ENCODE measurements around the gene MICAL1. TPM values are rescaled to one million over a fixed set of nuclear protein-coding genes. Genes with fewer than 3 reads are reported as not detected.

The MICAL1 gene
- total RNA-seq, 2 experiments from 2014 or later, result 69.2 to 101 TPM

- peaks cover 62% of the 10 kb centered on the region for H3K36me3 ChIP-seq (ENCODE audit: insufficient read depth, low read length)
- H3K79me2 ChIP-seq (ENCODE audit: insufficient read depth, low read depth, low read length), result no peaks in the 10 kb centered on the region
- no peaks in the 10 kb centered on the region for H3K9me2 ChIP-seq (ENCODE audit: insufficient read depth, low read length)
- TF ChIP-seq, protein P1, sequence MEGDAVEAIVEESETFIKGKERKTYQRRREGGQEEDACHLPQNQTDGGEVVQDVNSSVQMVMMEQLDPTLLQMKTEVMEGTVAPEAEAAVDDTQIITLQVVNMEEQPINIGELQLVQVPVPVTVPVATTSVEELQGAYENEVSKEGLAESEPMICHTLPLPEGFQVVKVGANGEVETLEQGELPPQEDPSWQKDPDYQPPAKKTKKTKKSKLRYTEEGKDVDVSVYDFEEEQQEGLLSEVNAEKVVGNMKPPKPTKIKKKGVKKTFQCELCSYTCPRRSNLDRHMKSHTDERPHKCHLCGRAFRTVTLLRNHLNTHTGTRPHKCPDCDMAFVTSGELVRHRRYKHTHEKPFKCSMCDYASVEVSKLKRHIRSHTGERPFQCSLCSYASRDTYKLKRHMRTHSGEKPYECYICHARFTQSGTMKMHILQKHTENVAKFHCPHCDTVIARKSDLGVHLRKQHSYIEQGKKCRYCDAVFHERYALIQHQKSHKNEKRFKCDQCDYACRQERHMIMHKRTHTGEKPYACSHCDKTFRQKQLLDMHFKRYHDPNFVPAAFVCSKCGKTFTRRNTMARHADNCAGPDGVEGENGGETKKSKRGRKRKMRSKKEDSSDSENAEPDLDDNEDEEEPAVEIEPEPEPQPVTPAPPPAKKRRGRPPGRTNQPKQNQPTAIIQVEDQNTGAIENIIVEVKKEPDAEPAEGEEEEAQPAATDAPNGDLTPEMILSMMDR (conservative IDR thresholded peaks at IDR 0.05; ENCODE audit: low read length), result no peak
- TF ChIP-seq EZH2phosphoT487 (IDR thresholded peaks at IDR 0.05; ENCODE audit: borderline replicate concordance, low read depth, low read length), result no peak
- no peaks in the 10 kb centered on the region for H4K20me1 ChIP-seq (ENCODE audit: insufficient read depth, low read length)
- intact Hi-C loops (cut with micrococcal nuclease; ENCODE audit: unreplicated experiment), result no loop called here
- no peak for DNase-seq (ENCODE audit: low spot score)
- ChIA-PET POLR2A (interaction anchor here (1.0 to 7.4 kb wide), 4 partner anchors 11 to 62 kb away, joined by 3 to 64 read pairs (median 4); partner anchors contain the start of gene MICAL1), CTCF (ENCODE audit: unreplicated experiment) (no interaction called here)
- no peaks in the 10 kb centered on the region for H3K9me3 ChIP-seq (ENCODE audit: low read length)
- H3K4me2 ChIP-seq (ENCODE audit: low read length), result no peak overlapping the region
- peaks cover 18% of the 10 kb centered on the region for H3K4me1 ChIP-seq (ENCODE audit: insufficient read depth, low read length, poor library complexity, severe bottlenecking)
- H3K27ac ChIP-seq (ENCODE audit: low read depth, low read length, poor library complexity, severe bottlenecking), result no peak overlapping the region
- no TSS peak for BruUV-seq (replicated peaks)
- no peak overlapping the region for H2AFZ ChIP-seq (ENCODE audit: low read length)
- no peak overlapping the region for H3K4me3 ChIP-seq (ENCODE audit: low read depth, low read length, poor library complexity, severe bottlenecking)
Measured at GRCh38 chr6:109443425-109443950, 12.1 kb downstream of the MICAL1 start.

DNA sequence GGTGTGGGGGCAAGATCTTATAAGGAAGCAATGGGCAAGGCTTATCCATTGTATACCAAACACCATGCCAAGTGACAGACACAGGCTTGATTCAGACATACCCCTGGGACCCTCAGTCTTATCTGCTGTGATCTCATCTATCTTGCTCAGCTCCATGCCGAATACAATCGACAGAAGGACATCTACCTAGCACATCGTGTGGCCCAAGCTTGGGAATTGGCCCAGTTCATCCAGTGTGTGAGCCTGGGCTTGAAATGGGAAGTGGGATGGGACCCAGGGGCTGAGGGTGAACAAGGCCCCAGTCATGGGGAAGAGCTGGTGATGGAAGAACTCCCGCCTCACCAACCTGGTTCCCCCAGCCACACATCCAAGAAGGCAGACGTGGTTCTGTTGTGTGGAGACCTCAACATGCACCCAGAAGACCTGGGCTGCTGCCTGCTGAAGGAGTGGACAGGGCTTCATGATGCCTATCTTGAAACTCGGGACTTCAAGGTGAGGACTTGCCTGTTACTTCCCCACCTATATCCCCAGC is 13.1 kb downstream of the MICAL1 start:
- H3K9me2 ChIP-seq (ENCODE audit: insufficient read depth, low read length), result no peaks in the 10 kb centered on the region
- TF ChIP-seq, protein P1 (conservative IDR thresholded peaks at IDR 0.05; ENCODE audit: low read length), result no peak
- TF ChIP-seq EZH2phosphoT487 (IDR thresholded peaks at IDR 0.05; ENCODE audit: borderline replicate concordance, low read depth, low read length), result no peak
- H3K4me1 ChIP-seq (ENCODE audit: insufficient read depth, low read length, poor library complexity, severe bottlenecking), result peaks cover 18% of the 10 kb centered on the region
- H3K4me3 ChIP-seq (ENCODE audit: low read depth, low read length, poor library complexity, severe bottlenecking), result no peak overlapping the region
- H3K36me3 ChIP-seq (ENCODE audit: insufficient read depth, low read length), result peaks cover 53% of the 10 kb centered on the region
- CTCF ChIA-PET (ENCODE audit: unreplicated experiment), result interaction anchor here (0.5 to 1.3 kb wide), 3 partner anchors 11 to 901 kb away, joined by 3 to 5 read pairs (median 3); no protein-coding TSS in a partner anchor
- H3K4me2 ChIP-seq (ENCODE audit: low read length), result peak overlapping the region; percentile 83; the same call in 1 of the 2 replicates
- no peak overlapping the region for H2AFZ ChIP-seq (ENCODE audit: low read length)
- POLR2A ChIA-PET, result interaction anchor here (0.6 to 7.4 kb wide), 7 partner anchors 12 to 74 kb away, joined by 3 to 64 read pairs (median 3); partner anchors contain the start of gene MICAL1
- no peak for DNase-seq (ENCODE audit: low spot score)
- no peak overlapping the region for H3K27ac ChIP-seq (ENCODE audit: low read depth, low read length, poor library complexity, severe bottlenecking)
- no peaks in the 10 kb centered on the region for H3K9me3 ChIP-seq (ENCODE audit: low read length)
- H4K20me1 ChIP-seq (ENCODE audit: insufficient read depth, low read length), result no peaks in the 10 kb centered on the region
- no peaks in the 10 kb centered on the region for H3K79me2 ChIP-seq (ENCODE audit: insufficient read depth, low read depth, low read length)
- no TSS peak for BruUV-seq (replicated peaks)
- intact Hi-C loops (cut with micrococcal nuclease; ENCODE audit: unreplicated experiment), result no loop called here
